C4-2B (cell line): ENCODE measurements around the gene TBC1D32.

Experiments used
- H3K27ac ChIP-seq: fragments of 450-650 bp; 2 replicates; pipeline ENCODE4 v1.5.1; 2017
- ZFX ChIP-seq: fragments of 450-650 bp; IDR thresholded peaks from 2 replicates; pipeline ENCODE4 v1.6.1; 2017
- TF ChIP-seq, protein P1 (sequence below): fragments of 450-650 bp; conservative IDR thresholded peaks from 2 replicates; pipeline ENCODE4 v1.5.1; 2017; ENCODE audit warnings: mild to moderate bottlenecking

Gene TBC1D32

DNA sequence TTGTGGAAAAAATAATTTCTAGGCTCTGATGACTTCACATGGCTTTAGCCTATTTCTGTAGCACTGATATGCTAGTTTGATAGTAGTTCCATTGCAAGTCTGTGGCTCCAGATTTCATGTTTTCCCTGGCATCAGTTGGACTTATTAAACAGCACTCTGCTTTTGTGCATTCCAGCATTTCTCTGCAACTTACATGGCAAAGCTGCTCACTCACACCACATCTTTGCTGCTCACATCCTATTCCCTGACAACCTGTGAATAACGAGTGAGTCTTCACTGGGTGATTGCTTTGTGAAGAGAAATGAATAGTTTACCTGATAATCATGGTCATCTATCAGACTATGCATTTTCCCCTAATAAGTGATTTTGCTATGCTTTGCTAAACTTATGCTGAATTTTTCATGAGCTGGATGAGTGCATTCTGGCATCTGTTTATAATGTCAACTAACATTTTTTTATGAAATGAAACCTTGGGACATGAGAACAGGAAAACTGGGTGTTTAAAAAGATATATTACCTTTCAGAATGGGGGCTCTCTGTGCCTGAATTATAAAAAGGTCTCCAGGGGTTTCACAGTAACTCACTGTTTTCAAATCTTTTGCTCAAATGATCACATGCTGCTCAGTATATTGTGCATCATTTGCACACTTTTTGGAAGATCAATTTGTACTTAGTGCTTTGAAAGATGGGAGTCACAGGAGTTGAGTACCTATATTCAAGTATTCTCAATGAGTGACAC, 301.8 kb downstream of the TBC1D32 start:
- no peak for TF ChIP-seq ZFX
- TF ChIP-seq, protein P1, sequence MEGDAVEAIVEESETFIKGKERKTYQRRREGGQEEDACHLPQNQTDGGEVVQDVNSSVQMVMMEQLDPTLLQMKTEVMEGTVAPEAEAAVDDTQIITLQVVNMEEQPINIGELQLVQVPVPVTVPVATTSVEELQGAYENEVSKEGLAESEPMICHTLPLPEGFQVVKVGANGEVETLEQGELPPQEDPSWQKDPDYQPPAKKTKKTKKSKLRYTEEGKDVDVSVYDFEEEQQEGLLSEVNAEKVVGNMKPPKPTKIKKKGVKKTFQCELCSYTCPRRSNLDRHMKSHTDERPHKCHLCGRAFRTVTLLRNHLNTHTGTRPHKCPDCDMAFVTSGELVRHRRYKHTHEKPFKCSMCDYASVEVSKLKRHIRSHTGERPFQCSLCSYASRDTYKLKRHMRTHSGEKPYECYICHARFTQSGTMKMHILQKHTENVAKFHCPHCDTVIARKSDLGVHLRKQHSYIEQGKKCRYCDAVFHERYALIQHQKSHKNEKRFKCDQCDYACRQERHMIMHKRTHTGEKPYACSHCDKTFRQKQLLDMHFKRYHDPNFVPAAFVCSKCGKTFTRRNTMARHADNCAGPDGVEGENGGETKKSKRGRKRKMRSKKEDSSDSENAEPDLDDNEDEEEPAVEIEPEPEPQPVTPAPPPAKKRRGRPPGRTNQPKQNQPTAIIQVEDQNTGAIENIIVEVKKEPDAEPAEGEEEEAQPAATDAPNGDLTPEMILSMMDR = no peak
- H3K27ac ChIP-seq = no peak overlapping the region
